KMS-11 (cell line): ENCODE data around the gene MGAT5B.

ENCODE experiments used
- H2AFZ ChIP-seq: fragments of 200-600 bp; sonication (generic); 2 replicates; pipeline ENCODE4 v1.6.1; 2016; ENCODE audit warnings: antibody characterized with exemption, mixed run types, low read depth
- H3K27ac ChIP-seq: fragments of 200-600 bp; sonication (generic); 2 replicates; pipeline ENCODE4 v1.6.1; 2016; ENCODE audit warnings: mild to moderate bottlenecking, mixed run types
- H3K27me3 ChIP-seq: fragments of 200-600 bp; sonication (generic); 2 replicates; pipeline ENCODE4 v1.6.1; 2017; ENCODE audit warnings: mild to moderate bottlenecking, low read depth, mixed run types, moderate library complexity; ENCODE audit not compliant: insufficient read depth
- H3K36me3 ChIP-seq: fragments of 200-600 bp; sonication (generic); 2 replicates; pipeline ENCODE4 v1.6.1; 2017; ENCODE audit warnings: mild to moderate bottlenecking, mixed run types; ENCODE audit not compliant: insufficient read depth
- H3K4me1 ChIP-seq: fragments of 200-600 bp; sonication (generic); 2 replicates; pipeline ENCODE4 v1.6.1; 2016; ENCODE audit warnings: mild to moderate bottlenecking, low read depth, mixed run types; ENCODE audit not compliant: poor library complexity, severe bottlenecking
- H3K4me2 ChIP-seq: fragments of 200-600 bp; sonication (generic); 2 replicates; pipeline ENCODE4 v1.7.0; 2016; ENCODE audit warnings: mild to moderate bottlenecking, mixed run types
- H3K4me3 ChIP-seq: fragments of 200-600 bp; sonication (generic); IDR thresholded peaks from 2 replicates; pipeline ENCODE4 v1.6.1; 2017; ENCODE audit warnings: low read depth, low read length, mixed read lengths; ENCODE audit not compliant: insufficient read depth
- H3K79me2 ChIP-seq: fragments of 200-600 bp; sonication (generic); 2 replicates; pipeline ENCODE4 v1.6.1; 2016; ENCODE audit warnings: low read depth, mixed run types; ENCODE audit not compliant: insufficient read depth
- H3K9ac ChIP-seq: fragments of 200-600 bp; sonication (generic); 2 replicates; pipeline ENCODE4 v1.6.1; 2016; ENCODE audit warnings: mild to moderate bottlenecking, mixed run types
- H4K20me1 ChIP-seq: fragments of 200-600 bp; sonication (generic); 2 replicates; pipeline ENCODE4 v1.6.1; 2016; ENCODE audit warnings: mild to moderate bottlenecking, mixed run types; ENCODE audit not compliant: insufficient read depth
- CTCF ChIP-seq: fragments of 200-600 bp; sonication (generic); conservative IDR thresholded peaks from 2 replicates; pipeline ENCODE4 v1.6.1; 2017; ENCODE audit warnings: low read depth, mild to moderate bottlenecking, antibody characterized with exemption, low read length, moderate library complexity, mixed read lengths

MGAT5B gene

GRCh38 chr17:76880268-76880667 lies 12.1 kb downstream of the MGAT5B start:
- Histone ChIP-seq H3K27ac (no peak overlapping the region), H4K20me1 (no peaks in the 10 kb centered on the region), H3K79me2 (no peaks in the 10 kb centered on the region), H3K27me3 (peaks cover 87% of the 10 kb centered on the region), H2AFZ (no peak overlapping the region), H3K36me3 (no peaks in the 10 kb centered on the region), H3K4me2 (no peak overlapping the region), H3K4me1 (no peaks in the 10 kb centered on the region), H3K9ac (no peak overlapping the region), H3K4me3 (no peak overlapping the region)
- no peak for TF ChIP-seq CTCF

GRCh38 chr17:76880971-76881370 lies 12.8 kb downstream of the MGAT5B start:
- no peak overlapping the region for H3K9ac ChIP-seq
- no peak overlapping the region for H3K4me3 ChIP-seq
- peaks cover 88% of the 10 kb centered on the region for H3K27me3 ChIP-seq
- H3K79me2 ChIP-seq: no peaks in the 10 kb centered on the region
- no peak overlapping the region for H3K27ac ChIP-seq
- no peak overlapping the region for H3K4me2 ChIP-seq
- no peaks in the 10 kb centered on the region for H4K20me1 ChIP-seq
- H3K36me3 ChIP-seq: no peaks in the 10 kb centered on the region
- TF ChIP-seq CTCF: no peak
- H2AFZ ChIP-seq: no peak overlapping the region
- no peaks in the 10 kb centered on the region for H3K4me1 ChIP-seq

DNA sequence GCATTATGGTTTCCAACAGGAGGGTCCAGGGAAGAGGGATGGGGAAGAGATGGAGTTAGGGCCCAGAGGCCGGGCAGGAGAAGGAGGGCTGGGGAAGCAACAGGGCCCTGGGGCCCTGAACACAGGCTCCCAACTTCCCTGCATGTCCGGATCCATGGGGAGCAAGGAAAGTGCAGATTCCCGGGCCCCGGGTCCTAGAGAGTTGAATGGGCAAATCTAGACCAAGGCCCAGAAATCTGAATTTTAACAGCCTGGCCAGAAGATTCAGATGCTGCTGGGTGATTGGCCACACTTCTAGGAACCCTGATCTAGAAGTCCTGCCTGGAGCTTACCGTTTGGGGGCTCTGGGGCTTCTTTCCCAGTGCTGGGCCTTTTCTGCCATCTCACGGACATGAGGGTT lies 13.2 kb downstream of the MGAT5B start:
- no peaks in the 10 kb centered on the region for H3K36me3 ChIP-seq
- no peaks in the 10 kb centered on the region for H3K79me2 ChIP-seq
- no peak overlapping the region for H3K4me3 ChIP-seq
- no peak overlapping the region for H3K9ac ChIP-seq
- H4K20me1 ChIP-seq: no peaks in the 10 kb centered on the region
- no peak overlapping the region for H3K4me2 ChIP-seq
- no peak for TF ChIP-seq CTCF
- H3K4me1 ChIP-seq: no peaks in the 10 kb centered on the region
- no peak overlapping the region for H2AFZ ChIP-seq
- no peak overlapping the region for H3K27ac ChIP-seq
- H3K27me3 ChIP-seq: peaks cover 88% of the 10 kb centered on the region

DNA sequence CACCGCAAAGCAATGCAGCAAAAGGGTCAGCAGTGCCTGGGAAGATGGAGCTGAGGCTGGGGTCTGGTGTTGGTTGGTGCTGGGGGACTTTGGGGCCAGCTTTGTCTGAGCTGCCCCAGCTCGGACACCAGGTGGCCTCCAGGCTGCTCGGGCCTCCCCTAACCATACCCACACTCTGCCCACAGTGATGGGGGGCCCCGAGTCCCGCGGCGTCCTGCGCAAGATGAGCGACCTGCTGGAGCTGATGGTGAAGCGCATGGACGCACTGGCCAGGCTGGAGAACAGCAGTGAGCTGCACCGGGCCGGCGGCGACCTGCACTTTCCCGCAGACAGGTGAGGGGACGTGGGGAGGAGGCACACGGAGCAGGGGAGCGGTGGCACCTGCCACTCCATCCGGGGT lies 13.8 kb downstream of the MGAT5B start:
- no peaks in the 10 kb centered on the region for H3K79me2 ChIP-seq

More for the DNA sequence above, 13.8 kb downstream of the MGAT5B start:
- Histone ChIP-seq H4K20me1 (no peaks in the 10 kb centered on the region), H2AFZ (no peak overlapping the region), H3K9ac (no peak overlapping the region), H3K27me3 (peaks cover 92% of the 10 kb centered on the region), H3K4me1 (no peaks in the 10 kb centered on the region), H3K36me3 (no peaks in the 10 kb centered on the region), H3K4me3 (no peak overlapping the region), H3K27ac (no peak overlapping the region), H3K4me2 (no peak overlapping the region)
- no peak for TF ChIP-seq CTCF
